ENCODE results near the gene TSHZ3. TPM values are rescaled to one million over a fixed set of nuclear protein-coding genes. Genes with fewer than 3 reads are reported as not detected.

Gene TSHZ3, protein sequence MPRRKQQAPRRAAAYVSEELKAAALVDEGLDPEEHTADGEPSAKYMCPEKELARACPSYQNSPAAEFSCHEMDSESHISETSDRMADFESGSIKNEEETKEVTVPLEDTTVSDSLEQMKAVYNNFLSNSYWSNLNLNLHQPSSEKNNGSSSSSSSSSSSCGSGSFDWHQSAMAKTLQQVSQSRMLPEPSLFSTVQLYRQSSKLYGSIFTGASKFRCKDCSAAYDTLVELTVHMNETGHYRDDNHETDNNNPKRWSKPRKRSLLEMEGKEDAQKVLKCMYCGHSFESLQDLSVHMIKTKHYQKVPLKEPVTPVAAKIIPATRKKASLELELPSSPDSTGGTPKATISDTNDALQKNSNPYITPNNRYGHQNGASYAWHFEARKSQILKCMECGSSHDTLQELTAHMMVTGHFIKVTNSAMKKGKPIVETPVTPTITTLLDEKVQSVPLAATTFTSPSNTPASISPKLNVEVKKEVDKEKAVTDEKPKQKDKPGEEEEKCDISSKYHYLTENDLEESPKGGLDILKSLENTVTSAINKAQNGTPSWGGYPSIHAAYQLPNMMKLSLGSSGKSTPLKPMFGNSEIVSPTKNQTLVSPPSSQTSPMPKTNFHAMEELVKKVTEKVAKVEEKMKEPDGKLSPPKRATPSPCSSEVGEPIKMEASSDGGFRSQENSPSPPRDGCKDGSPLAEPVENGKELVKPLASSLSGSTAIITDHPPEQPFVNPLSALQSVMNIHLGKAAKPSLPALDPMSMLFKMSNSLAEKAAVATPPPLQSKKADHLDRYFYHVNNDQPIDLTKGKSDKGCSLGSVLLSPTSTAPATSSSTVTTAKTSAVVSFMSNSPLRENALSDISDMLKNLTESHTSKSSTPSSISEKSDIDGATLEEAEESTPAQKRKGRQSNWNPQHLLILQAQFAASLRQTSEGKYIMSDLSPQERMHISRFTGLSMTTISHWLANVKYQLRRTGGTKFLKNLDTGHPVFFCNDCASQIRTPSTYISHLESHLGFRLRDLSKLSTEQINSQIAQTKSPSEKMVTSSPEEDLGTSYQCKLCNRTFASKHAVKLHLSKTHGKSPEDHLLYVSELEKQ
- total RNA-seq (2014; rRNA removed; shearing (Covaris generic); ENCODE audit: low replicate concordance): not detected in 2 replicates

DNA sequence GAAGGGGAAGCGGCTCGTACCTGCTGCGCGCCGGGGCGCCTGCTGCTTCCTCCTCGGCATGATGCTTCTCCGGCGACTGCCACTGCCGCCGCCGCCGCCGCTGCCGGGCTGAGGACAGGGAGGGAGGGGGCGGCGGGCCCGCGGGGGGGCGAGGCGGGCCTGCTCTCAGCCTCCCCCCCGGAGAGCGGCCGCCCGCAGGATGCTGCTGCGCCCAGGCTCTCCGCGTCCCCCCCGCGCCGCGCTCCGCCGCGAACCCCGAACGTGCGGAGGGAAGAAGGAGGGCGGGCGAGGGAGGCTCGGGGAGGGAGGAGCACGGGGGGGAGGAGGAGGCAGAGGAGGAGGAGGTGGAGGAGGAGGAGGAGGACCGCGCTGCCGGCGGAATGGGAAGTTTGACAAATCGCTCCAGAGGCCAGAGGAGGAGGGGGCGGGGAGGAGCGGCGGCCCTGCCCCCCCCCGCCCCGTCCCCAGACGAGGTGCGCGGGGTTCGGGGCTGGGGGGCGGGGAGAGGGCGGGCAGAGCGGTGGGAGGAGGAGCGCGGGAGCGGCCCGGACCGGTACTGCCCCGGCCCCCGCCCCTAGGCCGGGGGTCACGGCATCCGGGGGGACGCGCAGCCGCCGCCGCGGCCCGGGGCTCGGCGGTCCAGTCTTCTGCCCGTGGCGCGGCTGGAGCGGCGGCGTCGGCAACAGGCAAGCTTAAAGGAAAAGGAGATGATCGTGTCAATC, at the start of gene TSHZ3:
TSS of gene TSHZ3 (minus strand) at position 277 of the 722 bp plus-strand sequence. CDS start at position 60, 217 bp downstream.
- Histone ChIP-seq H3K4me1 (ENCODE audit: low read length) (no peaks in the 10 kb centered on the region), H3K4me2 (ENCODE audit: low read depth, low read length, poor library complexity, severe bottlenecking) (no peak within 1 kb of the TSS), H3K27me3 (ENCODE audit: low read length) (no peaks in the 10 kb centered on the region), H3K36me3 (ENCODE audit: insufficient read depth, low read length) (no peaks in the 10 kb centered on the region), H3K79me2 (ENCODE audit: low read length) (no peaks in the 10 kb centered on the region), H3K9ac (ENCODE audit: low read length) (no peak within 1 kb of the TSS), H4K20me1 (ENCODE audit: insufficient read depth, low read depth, low read length) (no peaks in the 10 kb centered on the region), H3K9me3 (ENCODE audit: low read length) (no peaks in the 10 kb centered on the region), H3K27ac (ENCODE audit: low read length) (no peak within 1 kb of the TSS), H3K9me2 (replicated peaks; ENCODE audit: insufficient read depth, low read length) (no peaks in the 10 kb centered on the region), H3K4me3 (ENCODE audit: low read length) (no peak within 1 kb of the TSS), H2AFZ (ENCODE audit: low read length) (no peak within 1 kb of the TSS)
- no peak for DNase-seq

- Histone ChIP-seq H3K27me3 (ENCODE audit: low read length) (no peaks in the 10 kb centered on the region), H3K36me3 (ENCODE audit: insufficient read depth, low read length) (no peaks in the 10 kb centered on the region), H3K4me2 (ENCODE audit: low read depth, low read length, poor library complexity, severe bottlenecking) (no peak overlapping the region), H3K4me1 (ENCODE audit: low read length) (no peaks in the 10 kb centered on the region), H3K9me2 (replicated peaks; ENCODE audit: insufficient read depth, low read length) (no peaks in the 10 kb centered on the region), H3K27ac (ENCODE audit: low read length) (no peak overlapping the region), H3K9ac (ENCODE audit: low read length) (no peak overlapping the region), H3K9me3 (ENCODE audit: low read length) (no peaks in the 10 kb centered on the region), H2AFZ (ENCODE audit: low read length) (no peak overlapping the region), H3K4me3 (ENCODE audit: low read length) (no peak overlapping the region), H3K79me2 (ENCODE audit: low read length) (no peaks in the 10 kb centered on the region), H4K20me1 (ENCODE audit: insufficient read depth, low read depth, low read length) (no peaks in the 10 kb centered on the region)
- DNase-seq: no peak
Observed at GRCh38 chr19:31397308-31397707, 48.1 kb upstream of the TSHZ3 start.

DNA sequence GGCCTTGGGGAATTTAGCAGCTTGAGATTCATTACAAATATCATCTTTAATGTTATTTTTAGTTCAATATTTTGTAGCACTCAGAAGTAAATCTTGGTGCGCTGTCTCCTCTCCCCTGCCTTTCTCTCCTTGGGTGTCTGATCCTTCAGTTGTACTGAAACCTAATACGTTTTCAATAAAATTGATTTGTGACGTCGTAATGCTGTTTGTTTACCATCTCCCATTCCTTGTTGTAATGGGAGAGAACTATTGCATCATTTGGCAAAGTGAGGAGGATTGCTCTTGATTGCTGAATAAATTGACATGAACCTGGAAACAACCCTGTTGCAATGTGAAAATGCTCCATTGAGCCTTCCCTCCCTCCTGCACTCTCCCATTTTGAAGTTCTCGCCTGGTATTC, 43.2 kb upstream of the TSHZ3 start:
- no peaks in the 10 kb centered on the region for H4K20me1 ChIP-seq (ENCODE audit: insufficient read depth, low read depth, low read length)

DNA sequence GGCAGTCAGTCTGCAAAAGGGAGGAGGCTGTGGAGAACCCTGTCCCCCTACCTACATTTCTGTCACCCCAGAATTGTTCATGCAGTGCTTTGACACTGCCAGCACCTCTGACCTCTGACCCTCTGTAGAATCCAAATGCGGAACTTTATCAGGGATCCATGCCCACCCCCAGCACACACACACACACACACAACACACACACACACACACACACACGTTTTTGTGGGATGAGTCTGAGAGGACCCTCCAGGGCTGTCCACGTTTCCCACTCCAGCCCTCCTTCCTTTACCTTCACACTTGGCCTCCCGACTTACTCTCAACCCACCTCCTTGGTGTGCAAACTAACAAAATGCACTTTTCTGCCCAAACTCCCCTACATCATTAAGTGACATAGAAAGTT, 42.3 kb upstream of the TSHZ3 start:
- no peaks in the 10 kb centered on the region for H3K4me1 ChIP-seq (ENCODE audit: low read length)
- DNase-seq: no peak

More for the DNA sequence above, 43.2 kb upstream of the TSHZ3 start:
- Histone ChIP-seq H3K4me1 (ENCODE audit: low read length) (no peaks in the 10 kb centered on the region), H3K27ac (ENCODE audit: low read length) (no peak overlapping the region), H3K4me2 (ENCODE audit: low read depth, low read length, poor library complexity, severe bottlenecking) (no peak overlapping the region), H2AFZ (ENCODE audit: low read length) (no peak overlapping the region), H3K79me2 (ENCODE audit: low read length) (no peaks in the 10 kb centered on the region), H3K9me3 (ENCODE audit: low read length) (no peaks in the 10 kb centered on the region), H3K4me3 (ENCODE audit: low read length) (no peak overlapping the region), H3K9ac (ENCODE audit: low read length) (no peak overlapping the region), H3K27me3 (ENCODE audit: low read length) (no peaks in the 10 kb centered on the region), H3K9me2 (replicated peaks; ENCODE audit: insufficient read depth, low read length) (no peaks in the 10 kb centered on the region), H3K36me3 (ENCODE audit: insufficient read depth, low read length) (no peaks in the 10 kb centered on the region)
- no peak for DNase-seq

DNA sequence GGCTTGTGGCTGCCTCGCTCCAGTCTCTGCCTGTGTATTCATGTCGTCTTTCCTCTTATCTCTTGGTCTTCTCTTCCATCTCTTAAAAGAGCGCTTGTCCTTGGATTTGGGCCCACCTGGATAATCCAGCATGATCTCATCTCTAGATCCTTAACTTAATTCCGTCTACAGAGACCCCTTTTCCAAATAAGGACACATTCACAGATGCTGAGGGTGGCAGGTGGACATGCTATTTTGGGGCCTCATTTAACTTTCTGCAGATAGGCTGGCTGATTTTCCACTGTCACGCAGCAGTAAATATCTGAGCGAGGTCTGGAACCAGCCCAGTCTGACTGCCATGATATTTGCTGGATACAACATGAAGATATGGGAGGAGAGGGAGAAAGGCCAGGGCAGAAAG, 41.5 kb upstream of the TSHZ3 start:
- H3K4me2 ChIP-seq (ENCODE audit: low read depth, low read length, poor library complexity, severe bottlenecking): no peak overlapping the region

More for the DNA sequence above, 42.3 kb upstream of the TSHZ3 start:
- no peak overlapping the region for H2AFZ ChIP-seq (ENCODE audit: low read length)
- H4K20me1 ChIP-seq (ENCODE audit: insufficient read depth, low read depth, low read length): no peaks in the 10 kb centered on the region
- H3K9me2 ChIP-seq (replicated peaks; ENCODE audit: insufficient read depth, low read length): no peaks in the 10 kb centered on the region
- peaks cover 2% of the 10 kb centered on the region; the same call in 1 of the 2 replicates for H3K27me3 ChIP-seq (ENCODE audit: low read length)
- no peaks in the 10 kb centered on the region for H3K9me3 ChIP-seq (ENCODE audit: low read length)
- H3K79me2 ChIP-seq (ENCODE audit: low read length): no peaks in the 10 kb centered on the region
- no peak overlapping the region for H3K4me2 ChIP-seq (ENCODE audit: low read depth, low read length, poor library complexity, severe bottlenecking)
- no peak overlapping the region for H3K4me3 ChIP-seq (ENCODE audit: low read length)
- no peaks in the 10 kb centered on the region for H3K36me3 ChIP-seq (ENCODE audit: insufficient read depth, low read length)
- no peak overlapping the region for H3K27ac ChIP-seq (ENCODE audit: low read length)
- H3K9ac ChIP-seq (ENCODE audit: low read length): no peak overlapping the region

DNA sequence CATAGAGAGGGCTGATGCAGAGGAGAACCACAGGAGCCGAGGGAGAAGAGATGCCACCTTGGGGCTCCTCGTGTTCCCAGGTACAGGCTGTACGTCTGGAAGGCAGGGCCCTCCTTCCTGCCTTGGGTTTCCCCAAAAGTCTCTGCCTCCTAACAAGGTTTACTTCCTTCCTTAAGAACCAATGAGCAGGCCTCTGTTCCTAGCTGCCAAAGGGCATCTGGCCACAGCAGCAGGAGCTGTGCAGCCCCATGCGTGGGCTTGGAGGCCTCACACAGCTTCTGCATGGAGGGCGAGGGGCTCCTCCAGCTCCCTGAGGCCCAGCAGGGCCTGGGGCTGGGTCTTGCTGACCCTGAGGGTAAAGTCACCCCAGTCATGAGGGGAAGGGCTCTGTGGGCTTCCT, 40.6 kb upstream of the TSHZ3 start:
- Histone ChIP-seq H3K4me1 (ENCODE audit: low read length) (no peaks in the 10 kb centered on the region), H3K27me3 (ENCODE audit: low read length) (peaks cover 2% of the 10 kb centered on the region; the same call in 1 of the 2 replicates), H3K79me2 (ENCODE audit: low read length) (no peaks in the 10 kb centered on the region), H3K9me2 (replicated peaks; ENCODE audit: insufficient read depth, low read length) (no peaks in the 10 kb centered on the region), H4K20me1 (ENCODE audit: insufficient read depth, low read depth, low read length) (no peaks in the 10 kb centered on the region), H3K4me3 (ENCODE audit: low read length) (no peak overlapping the region), H3K27ac (ENCODE audit: low read length) (no peak overlapping the region), H3K9me3 (ENCODE audit: low read length) (no peaks in the 10 kb centered on the region), H3K9ac (ENCODE audit: low read length) (no peak overlapping the region), H3K4me2 (ENCODE audit: low read depth, low read length, poor library complexity, severe bottlenecking) (no peak overlapping the region), H3K36me3 (ENCODE audit: insufficient read depth, low read length) (no peaks in the 10 kb centered on the region), H2AFZ (ENCODE audit: low read length) (no peak overlapping the region)
- DNase-seq: no peak

More for the DNA sequence above, 41.5 kb upstream of the TSHZ3 start:
- H3K27ac ChIP-seq (ENCODE audit: low read length): no peak overlapping the region
- H3K4me3 ChIP-seq (ENCODE audit: low read length): no peak overlapping the region
- no peak for DNase-seq
- H4K20me1 ChIP-seq (ENCODE audit: insufficient read depth, low read depth, low read length): no peaks in the 10 kb centered on the region
- H3K36me3 ChIP-seq (ENCODE audit: insufficient read depth, low read length): no peaks in the 10 kb centered on the region
- H3K9me2 ChIP-seq (replicated peaks; ENCODE audit: insufficient read depth, low read length): no peaks in the 10 kb centered on the region
- no peaks in the 10 kb centered on the region for H3K4me1 ChIP-seq (ENCODE audit: low read length)
- H3K9ac ChIP-seq (ENCODE audit: low read length): no peak overlapping the region
- no peak overlapping the region for H2AFZ ChIP-seq (ENCODE audit: low read length)
- H3K9me3 ChIP-seq (ENCODE audit: low read length): no peaks in the 10 kb centered on the region
- no peaks in the 10 kb centered on the region for H3K79me2 ChIP-seq (ENCODE audit: low read length)
- peaks cover 2% of the 10 kb centered on the region; the same call in 1 of the 2 replicates for H3K27me3 ChIP-seq (ENCODE audit: low read length)

DNA sequence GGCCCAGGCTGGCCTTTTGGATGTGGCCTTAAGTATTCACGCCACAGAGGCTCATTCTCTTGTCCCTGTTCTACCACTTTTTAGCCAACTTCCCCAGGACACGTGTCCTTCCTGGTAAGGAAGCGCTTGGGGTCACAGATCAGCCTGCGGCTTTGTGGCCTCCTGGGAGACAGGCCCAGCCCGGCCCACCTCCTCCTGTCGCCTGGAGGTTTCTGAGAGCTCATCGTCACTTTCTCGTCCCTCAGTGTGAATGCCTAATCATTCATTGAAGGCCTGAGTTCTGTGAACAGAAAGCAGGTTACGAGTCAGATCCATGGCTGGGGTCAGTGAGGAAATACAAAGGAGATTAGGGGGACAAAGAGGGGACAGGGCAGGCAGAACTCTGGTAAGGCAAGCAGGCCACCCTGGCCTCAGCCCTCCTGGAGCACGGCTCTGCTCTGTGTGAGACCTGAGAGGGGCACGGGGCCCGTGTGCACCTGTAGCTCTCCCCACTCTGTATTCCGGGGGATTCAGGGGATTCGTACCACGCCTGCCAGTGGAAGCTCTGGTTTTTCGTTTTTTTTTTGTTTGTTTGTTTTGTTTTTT, 38.6 kb upstream of the TSHZ3 start:
- no peaks in the 10 kb centered on the region for H3K36me3 ChIP-seq (ENCODE audit: insufficient read depth, low read length)
- H3K4me1 ChIP-seq (ENCODE audit: low read length): no peaks in the 10 kb centered on the region
- DNase-seq: no peak
- no peak overlapping the region for H3K4me3 ChIP-seq (ENCODE audit: low read length)
- peaks cover 2% of the 10 kb centered on the region; the same call in 1 of the 2 replicates for H3K27me3 ChIP-seq (ENCODE audit: low read length)
- no peak overlapping the region for H2AFZ ChIP-seq (ENCODE audit: low read length)
- no peak overlapping the region for H3K4me2 ChIP-seq (ENCODE audit: low read depth, low read length, poor library complexity, severe bottlenecking)
- no peaks in the 10 kb centered on the region for H3K9me3 ChIP-seq (ENCODE audit: low read length)
- H3K27ac ChIP-seq (ENCODE audit: low read length): no peak overlapping the region
- H3K79me2 ChIP-seq (ENCODE audit: low read length): no peaks in the 10 kb centered on the region
- no peak overlapping the region for H3K9ac ChIP-seq (ENCODE audit: low read length)
- H3K9me2 ChIP-seq (replicated peaks; ENCODE audit: insufficient read depth, low read length): no peaks in the 10 kb centered on the region
- H4K20me1 ChIP-seq (ENCODE audit: insufficient read depth, low read depth, low read length): no peaks in the 10 kb centered on the region
